NB4 (cell line): ENCODE measurements around the gene LENG8.

Experiments
- DNase-seq: peaks from one replicate; pipeline ENCODE4 v3.0.0; 2010; ENCODE audit warnings: low read depth
- H3K4me3 ChIP-seq: one replicate; pipeline ENCODE4 v1.5.1; 2011; ENCODE audit warnings: mild to moderate bottlenecking, low read depth, low read length, moderate library complexity
- MYC ChIP-seq: IDR thresholded peaks from 2 replicates; pipeline ENCODE4 v1.6.1; 2011; ENCODE audit warnings: low read depth, low read length
- POLR2A ChIP-seq: IDR thresholded peaks from 2 replicates; pipeline ENCODE4 v1.6.1; 2011; ENCODE audit warnings: mild to moderate bottlenecking; ENCODE audit not compliant: insufficient read length; ENCODE audit errors: extremely low read depth
- TF ChIP-seq, protein P1 (sequence below): IDR thresholded peaks from 2 replicates; pipeline ENCODE4 v1.6.1; 2011; ENCODE audit warnings: low read depth, low read length
- TF ChIP-seq, protein P2 (sequence below): IDR thresholded peaks from one replicate; pipeline ENCODE4 v1.5.1; 2012; ENCODE audit warnings: low read depth, low read length

Gene LENG8

DNA sequence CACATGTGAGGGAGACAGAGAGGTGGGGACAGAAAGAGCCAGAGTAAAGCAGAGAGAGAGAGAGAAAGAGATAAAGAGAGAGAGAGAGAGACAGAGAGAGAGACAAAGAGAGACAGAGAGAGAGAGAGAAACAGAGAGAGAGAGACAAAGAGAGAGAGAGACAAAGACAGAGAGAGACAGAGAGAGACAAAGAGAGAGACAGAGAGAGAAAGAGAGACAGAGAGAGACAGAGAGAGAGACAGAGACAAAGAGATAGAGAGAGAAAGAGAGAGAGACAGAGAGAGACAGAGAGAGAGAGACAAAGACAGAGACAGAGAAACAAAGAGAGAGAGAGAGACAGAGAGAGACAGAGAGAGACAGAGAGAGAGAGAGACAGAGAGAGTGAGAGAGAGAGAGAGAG lies 38.0 kb upstream of the LENG8 start:
- TF ChIP-seq, protein P1, sequence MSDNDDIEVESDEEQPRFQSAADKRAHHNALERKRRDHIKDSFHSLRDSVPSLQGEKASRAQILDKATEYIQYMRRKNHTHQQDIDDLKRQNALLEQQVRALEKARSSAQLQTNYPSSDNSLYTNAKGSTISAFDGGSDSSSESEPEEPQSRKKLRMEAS, result no peak
- no peak for DNase-seq
- H3K4me3 ChIP-seq, result no peak overlapping the region

DNA sequence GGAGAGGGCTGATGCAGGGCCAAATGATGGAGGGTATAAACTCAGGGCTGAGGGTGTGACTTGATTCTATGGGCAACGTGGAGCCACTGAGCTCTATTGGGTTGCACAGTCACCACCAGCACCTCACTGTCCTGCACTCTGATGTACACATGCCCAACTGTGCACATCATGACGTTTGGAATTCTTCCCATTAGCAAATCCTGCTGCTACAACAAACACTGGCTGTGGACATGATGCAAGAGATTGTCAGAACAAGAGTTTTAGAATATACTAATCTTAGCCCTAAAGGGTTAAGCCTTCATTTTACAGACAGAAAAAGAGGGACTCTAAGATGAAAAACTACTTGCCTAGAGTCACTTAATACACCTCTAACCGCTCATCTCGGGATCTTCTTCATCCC lies 36.1 kb upstream of the LENG8 start:
- no peak overlapping the region for H3K4me3 ChIP-seq
- DNase-seq, result no peak
- TF ChIP-seq MYC (no peak), POLR2A (no peak)
- TF ChIP-seq, protein P2, sequence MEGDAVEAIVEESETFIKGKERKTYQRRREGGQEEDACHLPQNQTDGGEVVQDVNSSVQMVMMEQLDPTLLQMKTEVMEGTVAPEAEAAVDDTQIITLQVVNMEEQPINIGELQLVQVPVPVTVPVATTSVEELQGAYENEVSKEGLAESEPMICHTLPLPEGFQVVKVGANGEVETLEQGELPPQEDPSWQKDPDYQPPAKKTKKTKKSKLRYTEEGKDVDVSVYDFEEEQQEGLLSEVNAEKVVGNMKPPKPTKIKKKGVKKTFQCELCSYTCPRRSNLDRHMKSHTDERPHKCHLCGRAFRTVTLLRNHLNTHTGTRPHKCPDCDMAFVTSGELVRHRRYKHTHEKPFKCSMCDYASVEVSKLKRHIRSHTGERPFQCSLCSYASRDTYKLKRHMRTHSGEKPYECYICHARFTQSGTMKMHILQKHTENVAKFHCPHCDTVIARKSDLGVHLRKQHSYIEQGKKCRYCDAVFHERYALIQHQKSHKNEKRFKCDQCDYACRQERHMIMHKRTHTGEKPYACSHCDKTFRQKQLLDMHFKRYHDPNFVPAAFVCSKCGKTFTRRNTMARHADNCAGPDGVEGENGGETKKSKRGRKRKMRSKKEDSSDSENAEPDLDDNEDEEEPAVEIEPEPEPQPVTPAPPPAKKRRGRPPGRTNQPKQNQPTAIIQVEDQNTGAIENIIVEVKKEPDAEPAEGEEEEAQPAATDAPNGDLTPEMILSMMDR, result no peak
- TF ChIP-seq, protein P1, result no peak

DNA sequence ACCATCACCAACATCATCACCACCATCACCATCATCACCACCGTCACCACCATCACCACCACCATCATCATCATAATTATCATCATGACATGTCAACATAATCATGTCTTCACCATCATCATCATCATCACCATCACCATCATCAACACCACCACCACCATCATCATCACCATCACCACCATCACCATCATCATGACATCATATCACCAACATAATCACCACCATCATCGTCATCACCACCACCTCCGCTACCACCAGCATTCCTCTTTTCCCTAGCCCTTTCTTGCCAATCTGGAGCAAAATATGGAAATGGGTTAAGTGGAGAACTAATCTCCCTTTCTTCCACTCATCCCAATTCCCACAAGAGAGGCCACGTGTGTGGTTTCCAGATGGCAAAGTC lies 34.8 kb upstream of the LENG8 start:
- DNase-seq, result no peak
- no peak overlapping the region for H3K4me3 ChIP-seq
- TF ChIP-seq POLR2A, result no peak
- no peak for TF ChIP-seq MYC
- TF ChIP-seq, protein P2, result no peak
- TF ChIP-seq, protein P1, result no peak

DNA sequence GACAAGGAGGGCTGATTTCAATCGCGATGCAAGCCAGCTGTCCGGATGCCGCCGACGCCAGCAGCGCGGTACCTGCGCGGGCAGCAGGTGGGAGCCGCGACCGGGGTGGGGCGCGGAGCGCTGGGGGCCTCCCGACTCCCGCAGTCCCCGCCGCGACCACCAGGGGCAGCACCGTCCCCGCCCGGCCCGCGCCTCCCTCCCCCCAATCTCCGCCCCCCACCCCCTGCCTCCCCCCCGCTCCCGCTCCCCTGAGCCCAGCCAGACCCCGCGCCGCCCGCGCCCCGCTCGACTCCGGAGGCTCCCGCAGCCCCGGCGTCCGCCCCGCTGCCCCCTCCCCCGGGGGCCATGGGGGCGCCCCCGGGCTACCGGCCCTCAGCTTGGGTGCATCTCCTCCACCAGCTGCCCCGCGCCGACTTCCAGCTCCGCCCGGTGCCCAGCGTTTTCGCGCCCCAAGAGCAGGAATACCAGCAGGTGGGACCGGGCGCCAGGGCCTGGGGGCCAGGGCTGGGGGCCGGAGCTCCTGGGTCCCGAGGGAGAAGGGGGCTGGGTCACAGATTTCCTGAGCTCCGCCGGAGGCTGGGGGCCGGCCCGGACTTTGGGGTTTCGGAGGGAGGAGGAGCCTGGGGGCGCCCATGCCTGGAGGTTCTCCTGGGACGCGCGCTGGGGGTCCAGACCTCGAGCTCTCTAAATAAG lies 33.6 kb upstream of the LENG8 start, which contains the start of gene TTYH1:
TSS of gene TTYH1 (plus strand) at position 257 of the 693 bp plus-strand sequence. CDS start at position 346, 89 bp downstream.
- no peak within 1 kb of the TSS for H3K4me3 ChIP-seq
- TF ChIP-seq, protein P2, result no peak
- TF ChIP-seq MYC (no peak), POLR2A (no peak)
- TF ChIP-seq, protein P1, result no peak
- DNase-seq, result no peak

DNA sequence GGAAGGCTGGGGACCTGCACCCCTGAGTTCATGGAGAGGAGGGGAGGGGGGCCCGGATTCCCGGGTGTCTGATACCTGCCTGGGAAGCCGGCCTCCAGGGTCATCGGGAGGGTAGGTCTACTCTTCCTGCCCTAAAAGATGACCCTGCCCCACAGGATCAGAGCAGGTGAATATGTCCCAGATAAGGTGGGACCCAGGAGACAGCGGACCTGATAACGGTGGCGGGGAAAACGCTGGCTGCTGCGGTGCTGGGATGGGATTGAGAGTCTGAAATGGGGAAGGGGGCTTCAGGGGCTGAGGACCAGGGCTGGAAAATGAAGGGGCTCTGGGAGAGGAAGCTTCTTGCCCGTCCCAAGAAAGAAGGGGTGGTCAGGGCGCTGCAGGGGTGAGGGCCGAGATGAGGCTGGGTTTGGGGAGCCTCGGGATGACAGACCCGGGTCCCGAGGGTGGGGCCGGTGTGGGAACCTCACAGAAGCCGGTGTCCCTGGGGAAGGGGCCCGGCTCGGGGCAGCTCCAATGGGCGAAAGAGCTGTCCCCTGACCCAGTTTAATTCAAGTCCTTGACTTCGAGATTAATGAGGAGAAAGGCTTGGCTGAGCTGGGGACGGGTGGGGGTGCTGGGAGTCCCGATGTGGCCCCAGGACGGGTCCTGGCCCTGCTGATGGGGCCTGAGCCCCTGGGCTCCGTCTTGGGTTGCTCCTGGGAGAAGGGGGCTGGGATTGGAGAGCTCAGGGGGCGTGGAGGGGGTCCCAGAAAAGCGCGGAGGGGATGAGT lies 32.9 kb upstream of the LENG8 start:
- no peak for DNase-seq
- TF ChIP-seq, protein P2, result no peak
- TF ChIP-seq MYC (no peak), POLR2A (no peak)
- TF ChIP-seq, protein P1, result no peak
- H3K4me3 ChIP-seq, result no peak overlapping the region
